HepG2 (cell line): ENCODE results near the gene GTF2A2. TPM values are rescaled to one million over a fixed set of nuclear protein-coding genes. Genes with fewer than 3 reads are reported as not detected.

Experiments used
- FUBP1 ChIP-seq: sonication (generic); formaldehyde crosslinking; IDR thresholded peaks from 2 replicates; pipeline ENCODE4 v1.5.1; 2020; ENCODE audit warnings: missing genetic modification reagents, mild to moderate bottlenecking, borderline replicate concordance
- MIXL1 ChIP-seq: IDR thresholded peaks from 2 replicates; pipeline ENCODE4 v1.6.1; 2016
- RFX5 ChIP-seq: IDR thresholded peaks from 2 replicates; pipeline ENCODE4 v1.6.1; 2011; ENCODE audit warnings: low read depth, low read length, improper control_type of control experiment
- SP1 ChIP-seq, 2 experiments: fragments of 450-650 bp in 1 of 2; sonication (generic) in 1 of 2; formaldehyde crosslinking in 1 of 2; IDR thresholded peaks; 2 replicates each; pipeline versions ENCODE4 v1.4.0 to v1.6.1; 2016 to 2020; ENCODE audit warnings: missing genetic modification reagents in 1 of 2
- SRSF9 ChIP-seq: fragments of 200-400 bp; formaldehyde crosslinking; IDR thresholded peaks from 2 replicates; pipeline ENCODE4 v1.6.1; 2018; ENCODE audit warnings: borderline replicate concordance, mild to moderate bottlenecking, low read depth, low read length; ENCODE audit not compliant: insufficient read depth, poor library complexity, severe bottlenecking
- TFAP4 ChIP-seq: sonication (generic); IDR thresholded peaks from 2 replicates; pipeline ENCODE4 v1.6.1; 2016; ENCODE audit warnings: low read depth, borderline replicate concordance
- ZFP90 ChIP-seq: sonication (generic); formaldehyde crosslinking; IDR thresholded peaks from 2 replicates; pipeline ENCODE4 v1.8.0; 2022; ENCODE audit warnings: missing genetic modification reagents, mild to moderate bottlenecking, inconsistent platforms, borderline replicate concordance
- ZNF512 ChIP-seq: sonication (generic); formaldehyde crosslinking; IDR thresholded peaks from 2 replicates; pipeline ENCODE4 v1.4.0; 2020; ENCODE audit warnings: mild to moderate bottlenecking, missing genetic modification reagents
- ZNF687 ChIP-seq: sonication (generic); formaldehyde crosslinking; IDR thresholded peaks from 2 replicates; pipeline ENCODE4 v1.5.1; 2020; ENCODE audit warnings: mild to moderate bottlenecking, missing genetic modification reagents, moderate library complexity
- ZNF710 ChIP-seq: sonication (generic); formaldehyde crosslinking; IDR thresholded peaks from 2 replicates; pipeline ENCODE4 v1.5.0; 2020; ENCODE audit warnings: mild to moderate bottlenecking, missing genetic modification reagents, borderline replicate concordance
- ZNF713 ChIP-seq: sonication (generic); formaldehyde crosslinking; IDR thresholded peaks from 2 replicates; pipeline ENCODE4 v1.4.0; 2020; ENCODE audit warnings: mild to moderate bottlenecking, missing genetic modification reagents
- polyA plus RNA-seq, 8 experiments: library from polyadenylated mRNA; depleted of rRNA in 3 of 8; stranded (reverse) in 7 of 8; unstranded in 1 of 8; fragments of >200 nt; fragmentation: Illumina TruSeq in 4 of 8; extraction: Trizol in 4 of 8; gene quantifications; 2 replicates each; pipeline versions ENCODE4 v1.2.1 to v1.2.3, GENCODE V29; 2011 to 2016; ENCODE audit warnings: low read depth in 4 of 8, missing spikeins in 1 of 8, mixed read lengths in 1 of 8; ENCODE audit not compliant: insufficient read depth in 1 of 8
- total RNA-seq, 5 experiments: library from RNA; depleted of rRNA; stranded (reverse); fragments of >200 nt; fragmentation: Illumina TruSeq; extraction: Trizol; gene quantifications; 2 replicates each; pipeline ENCODE4 v1.2.3, GENCODE V29; 2016; ENCODE audit warnings: low read depth in 1 of 5
- TF ChIP-seq, protein P1 (sequence below): sonication (generic); formaldehyde crosslinking; IDR thresholded peaks from 2 replicates; pipeline ENCODE4 v1.4.0; 2020; ENCODE audit warnings: mild to moderate bottlenecking, missing genetic modification reagents

The GTF2A2 gene
- total and polyA plus RNA-seq, 2 of the 13 experiments (the other 11 are each of a cell fraction or from before 2014, with no cell fraction given) = 24.4 to 106 TPM

- no peak for TF ChIP-seq ZFP90 (CRISPR knock-in tag)
- no peak for TF ChIP-seq ZNF713 (CRISPR knock-in tag)
- no peak for TF ChIP-seq SRSF9
- TF ChIP-seq MIXL1 (CRISPR knock-in tag) = no peak
- TF ChIP-seq ZNF687 = peak; percentile 37
- TF ChIP-seq SP1 (IDR thresholded peaks at IDR 0.05) = no peak
- no peak for TF ChIP-seq SP1 (CRISPR knock-in tag; IDR thresholded peaks at IDR 0.05)
- TF ChIP-seq ZNF512 = peak; percentile 91
- TF ChIP-seq RFX5 = no peak
- TF ChIP-seq TFAP4 = peak; percentile 16; the same call in 1 of the 2 replicates
- no peak for TF ChIP-seq FUBP1 (CRISPR knock-in tag)
- TF ChIP-seq, protein P1, sequence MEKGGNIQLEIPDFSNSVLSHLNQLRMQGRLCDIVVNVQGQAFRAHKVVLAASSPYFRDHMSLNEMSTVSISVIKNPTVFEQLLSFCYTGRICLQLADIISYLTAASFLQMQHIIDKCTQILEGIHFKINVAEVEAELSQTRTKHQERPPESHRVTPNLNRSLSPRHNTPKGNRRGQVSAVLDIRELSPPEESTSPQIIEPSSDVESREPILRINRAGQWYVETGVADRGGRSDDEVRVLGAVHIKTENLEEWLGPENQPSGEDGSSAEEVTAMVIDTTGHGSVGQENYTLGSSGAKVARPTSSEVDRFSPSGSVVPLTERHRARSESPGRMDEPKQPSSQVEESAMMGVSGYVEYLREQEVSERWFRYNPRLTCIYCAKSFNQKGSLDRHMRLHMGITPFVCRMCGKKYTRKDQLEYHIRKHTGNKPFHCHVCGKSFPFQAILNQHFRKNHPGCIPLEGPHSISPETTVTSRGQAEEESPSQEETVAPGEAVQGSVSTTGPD (CRISPR knock-in tag) = no peak
- TF ChIP-seq ZNF710 = peak; percentile 58
These were observed 47.3 kb downstream of the GTF2A2 start (continued) for GRCh38 chr15:59609730-59610712.
